DMS53 (cell line): Measurements from ENCODE around the gene NGB.

Experiments
- DNase-seq: peaks from one replicate; lab custom pipeline; 2025; lab: John Stamatoyannopoulos, UW

Gene NGB

GRCh38 chr14:77231721-77232120 lies 39.3 kb downstream of the NGB start:
- DNase-seq = no peak

GRCh38 chr14:77230914-77231313 lies 40.1 kb downstream of the NGB start:
- peak; percentile 62 for DNase-seq

GRCh38 chr14:77228056-77228455 lies 43.0 kb downstream of the NGB start:
- DNase-seq = no peak

GRCh38 chr14:77225892-77226557 lies 45.0 kb downstream of the NGB start:
- DNase-seq = no peak

GRCh38 chr14:77225254-77225653 lies 45.8 kb downstream of the NGB start:
- no peak for DNase-seq

GRCh38 chr14:77224212-77224611 lies 46.8 kb downstream of the NGB start:
- no peak for DNase-seq

GRCh38 chr14:77222546-77223225 lies 48.3 kb downstream of the NGB start:
- DNase-seq = no peak

- DNase-seq = no peak
These were observed 49.6 kb downstream of the NGB start for GRCh38 chr14:77221241-77221871.

GRCh38 chr14:77220246-77221017 lies 50.6 kb downstream of the NGB start:
- no peak for DNase-seq

- no peak for DNase-seq
These were observed 51.4 kb downstream of the NGB start for GRCh38 chr14:77219591-77219990.

GRCh38 chr14:77217551-77217950 lies 53.5 kb downstream of the NGB start:
- no peak for DNase-seq
